NCI-H1436 (cell line): Measurements from ENCODE around the gene MN1.

Source experiments
- DNase-seq: peaks from one replicate; lab custom pipeline; 2025; lab: John Stamatoyannopoulos, UW

Gene MN1

DNA sequence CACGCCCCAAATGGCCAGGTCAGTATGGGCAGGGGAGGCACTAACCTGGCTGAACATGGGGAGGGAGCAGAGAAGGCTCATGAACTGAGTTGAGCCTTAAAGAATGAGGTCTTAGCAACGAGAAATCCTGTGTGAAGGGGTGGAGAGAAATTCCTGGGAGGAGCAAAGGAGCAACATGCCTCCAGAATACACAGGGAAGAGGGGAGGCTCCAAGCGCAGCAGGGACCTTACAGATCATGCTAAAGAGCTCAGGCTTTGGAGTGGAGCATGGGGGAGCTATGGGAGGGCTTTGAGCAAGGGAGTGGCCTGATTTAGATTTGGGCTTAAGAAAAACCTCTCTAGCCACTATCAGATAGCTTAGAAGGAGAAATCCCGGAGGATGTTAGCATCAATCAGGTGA, 88.1 kb downstream of the MN1 start:
- no peak for DNase-seq

DNA sequence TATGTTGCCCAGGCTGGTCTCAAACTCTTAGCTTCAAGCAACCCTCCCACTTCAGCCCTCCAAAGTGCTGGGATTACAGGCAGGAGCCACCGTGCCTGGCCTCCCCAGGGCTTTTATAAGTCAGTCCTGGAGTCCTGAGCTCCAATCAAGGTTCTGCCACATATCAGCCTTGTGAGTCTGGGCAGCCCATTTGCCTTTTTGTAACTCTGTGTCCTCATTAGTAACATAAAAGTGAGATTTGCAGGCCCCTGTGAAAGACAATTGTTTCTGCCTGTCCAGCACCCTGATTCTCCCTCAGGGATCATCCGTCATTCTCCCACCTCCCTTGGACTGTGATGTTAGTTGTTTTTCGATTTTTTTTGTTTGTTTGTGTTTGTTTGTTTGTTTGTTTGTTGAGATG, 89.8 kb downstream of the MN1 start:
- DNase-seq = no peak

DNA sequence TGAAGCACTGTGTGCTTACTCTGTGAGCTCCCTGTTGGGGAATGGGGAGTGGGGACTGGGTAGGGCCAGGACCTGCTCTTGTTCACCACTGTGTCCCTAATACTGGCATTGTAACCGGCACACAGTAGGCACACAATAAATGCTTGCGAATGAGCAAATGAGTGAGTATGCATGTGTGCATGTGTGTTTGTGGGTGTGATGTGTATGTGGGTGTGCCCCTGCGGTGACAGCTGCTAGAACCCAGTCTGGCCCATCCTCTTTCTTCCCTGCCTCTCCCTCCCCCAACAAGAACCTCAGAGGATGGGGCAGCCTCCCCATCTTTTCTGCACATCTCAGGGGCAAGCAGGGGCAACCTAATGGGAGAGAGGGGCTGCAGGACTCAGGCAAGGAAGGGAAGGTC, 90.5 kb downstream of the MN1 start:
- DNase-seq = no peak

DNA sequence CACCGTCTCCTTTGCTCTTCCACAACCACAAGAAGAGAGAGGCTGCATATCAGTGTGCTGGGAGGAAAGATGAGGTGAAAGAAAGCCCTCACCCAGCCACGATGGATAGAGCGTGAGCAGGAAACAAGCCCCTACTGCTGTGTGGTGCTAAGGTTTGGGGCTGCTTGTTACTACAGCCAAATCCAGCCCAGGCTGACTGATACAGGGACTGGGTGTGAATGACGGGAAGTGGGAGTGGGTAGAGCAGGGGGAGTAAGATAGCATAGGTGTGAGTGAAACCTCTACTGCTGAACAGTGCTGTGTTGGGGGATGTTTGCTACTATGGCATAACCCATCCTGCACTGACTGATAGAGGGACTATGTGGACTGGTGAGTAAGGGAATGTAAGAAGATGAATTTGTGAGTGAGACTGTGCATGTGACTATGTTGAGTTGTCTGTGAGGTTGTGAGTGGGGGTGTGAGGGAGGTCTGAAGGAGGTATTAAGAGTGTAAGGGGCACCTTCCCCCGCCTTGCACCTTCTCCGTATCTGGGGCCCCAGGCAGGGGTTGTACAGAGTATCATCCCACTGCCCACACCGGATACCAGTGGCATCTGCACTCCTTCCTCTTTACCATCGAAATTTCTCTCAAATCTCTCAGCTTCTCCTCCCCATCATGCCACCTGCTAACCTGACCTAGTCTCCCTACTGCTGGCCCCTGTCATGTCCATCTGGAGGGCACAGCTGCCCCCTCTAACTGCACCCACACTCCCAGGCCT, 91.5 kb downstream of the MN1 start:
- DNase-seq = no peak

DNA sequence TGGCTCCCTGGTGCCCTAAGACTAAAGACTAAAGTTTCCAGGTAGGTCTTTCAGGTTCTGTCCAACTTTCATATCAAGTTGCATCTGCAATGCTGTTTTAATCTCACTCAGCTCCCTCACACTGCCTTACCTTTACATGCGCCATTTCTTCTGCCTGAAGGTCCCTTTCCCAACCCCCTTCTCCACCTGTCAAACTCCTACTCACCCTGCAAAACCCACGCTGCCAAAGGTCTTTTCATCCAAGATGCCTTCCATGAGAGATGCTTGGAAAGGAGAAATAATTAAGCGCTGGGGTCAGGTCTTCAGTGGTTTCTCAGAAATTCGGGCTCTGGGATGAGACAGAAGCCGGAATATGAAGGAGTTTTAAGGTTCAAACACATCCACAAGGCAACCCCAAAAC, 95.1 kb downstream of the MN1 start:
- DNase-seq = no peak

DNA sequence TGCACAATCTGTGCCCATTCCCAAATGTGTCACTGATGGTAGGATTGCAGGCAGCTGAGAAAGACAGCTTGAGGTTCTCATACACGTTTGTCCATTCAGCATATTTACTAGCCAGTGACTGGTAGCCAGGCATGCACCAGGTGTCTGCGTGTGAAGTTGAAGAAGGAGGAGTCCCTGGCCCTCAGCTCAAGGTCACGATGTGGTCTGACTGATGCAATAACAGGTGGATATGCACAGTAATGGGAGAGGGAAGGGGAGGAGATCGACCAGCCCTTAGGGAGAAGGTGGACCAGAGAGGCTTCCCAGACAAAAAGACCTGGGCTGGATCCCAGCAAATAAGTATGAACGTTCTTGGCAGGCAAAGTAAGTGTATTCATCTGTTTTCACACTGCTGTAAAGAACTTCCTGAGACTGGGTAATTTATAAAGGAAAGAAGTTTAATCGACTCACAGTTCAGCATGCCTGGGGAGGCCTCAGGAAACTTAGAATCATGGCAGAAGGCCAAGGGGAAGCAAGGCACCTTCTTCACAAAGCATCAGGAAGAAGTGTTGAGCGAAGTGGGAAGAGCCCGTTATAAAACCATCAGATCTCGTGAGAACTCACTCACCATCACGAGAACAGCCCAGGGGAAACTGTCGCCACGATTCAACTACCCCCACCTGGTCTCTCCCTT, 96.0 kb downstream of the MN1 start:
- DNase-seq = no peak

DNA sequence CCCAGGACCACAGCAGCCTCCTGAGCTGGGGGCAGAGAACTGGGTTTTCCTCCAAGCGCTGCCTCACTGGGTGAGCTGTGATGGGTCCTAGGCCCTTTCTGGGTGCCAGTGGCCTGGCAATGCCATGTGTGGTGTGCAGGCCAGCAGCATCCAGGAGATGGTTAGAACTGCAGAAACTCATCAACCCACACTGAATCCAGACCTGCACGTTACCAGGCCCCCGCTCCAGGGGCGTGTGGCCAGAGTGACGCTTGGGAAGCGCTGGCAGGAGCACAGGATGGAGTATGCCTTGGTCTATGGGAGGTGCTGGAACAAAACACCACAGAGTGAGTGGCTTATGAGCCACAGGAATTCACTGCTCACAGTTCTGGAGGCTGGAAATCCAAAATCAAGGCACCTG, 97.0 kb downstream of the MN1 start:
- no peak for DNase-seq

DNA sequence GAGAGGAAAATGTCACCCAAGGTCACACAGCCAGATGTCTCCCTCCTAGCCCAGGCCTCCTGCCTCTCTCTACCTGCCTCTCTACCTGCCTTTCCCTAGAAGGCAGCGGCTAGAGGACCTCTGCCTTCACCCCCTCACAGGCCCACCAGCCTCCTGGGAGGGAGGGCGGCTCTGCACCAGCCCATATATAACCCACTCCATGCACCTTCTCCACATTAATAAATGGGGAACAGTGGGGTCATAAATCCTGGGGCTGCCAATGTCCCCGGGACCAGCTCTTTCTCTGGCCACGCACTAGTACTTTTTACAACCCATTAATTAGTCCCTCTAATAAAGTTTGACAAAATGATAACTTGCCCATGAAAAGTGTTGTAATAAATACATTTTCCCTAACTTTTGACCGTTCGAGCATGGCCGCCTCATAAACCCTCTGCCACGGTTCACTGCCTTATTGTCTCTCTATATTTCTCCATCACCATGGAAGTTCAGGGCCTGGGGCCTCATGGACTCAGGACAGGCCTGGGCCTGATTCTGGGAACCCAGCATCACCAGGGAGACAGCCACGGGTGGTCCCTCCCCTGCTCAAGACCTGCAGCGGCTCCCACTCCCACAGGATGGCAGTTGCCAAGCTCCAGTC, 102.1 kb downstream of the MN1 start:
- no peak for DNase-seq

DNA sequence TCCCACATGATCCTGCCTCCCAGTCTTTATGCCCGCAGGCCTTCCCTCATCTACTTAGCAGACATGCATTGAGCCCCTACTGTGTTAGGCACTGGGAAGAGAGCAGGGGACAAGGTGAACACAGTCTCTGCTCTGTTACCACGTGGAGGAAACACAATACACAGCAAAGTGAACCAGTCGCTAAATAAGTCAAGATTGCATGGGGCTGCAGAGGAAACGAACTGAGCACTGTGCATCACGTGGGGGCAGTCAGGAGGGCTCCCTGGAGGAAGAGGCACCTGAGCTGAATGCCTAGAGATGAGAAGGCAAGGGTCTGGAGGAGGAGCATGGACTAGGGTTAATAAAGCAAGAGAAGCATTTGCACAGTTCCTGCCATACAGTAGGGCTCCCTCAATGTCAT, 102.7 kb downstream of the MN1 start:
- no peak for DNase-seq
